HG03175 (cell line): ENCODE measurements around the gene DISC1.
"Not testable (repeated sequence)": the region's sequence is repeated elsewhere in the genome, so short reads cannot be mapped to it uniquely, and the experiment has no call there.

ENCODE experiments used
- ATAC-seq: cut with Tn5 transposase; IDR thresholded peaks from one replicate; pipeline ENCODE4 v1.9.1; 2021; ENCODE audit warnings: mild to moderate bottlenecking, moderate library complexity; ENCODE audit not compliant: unreplicated experiment

Gene DISC1

DNA sequence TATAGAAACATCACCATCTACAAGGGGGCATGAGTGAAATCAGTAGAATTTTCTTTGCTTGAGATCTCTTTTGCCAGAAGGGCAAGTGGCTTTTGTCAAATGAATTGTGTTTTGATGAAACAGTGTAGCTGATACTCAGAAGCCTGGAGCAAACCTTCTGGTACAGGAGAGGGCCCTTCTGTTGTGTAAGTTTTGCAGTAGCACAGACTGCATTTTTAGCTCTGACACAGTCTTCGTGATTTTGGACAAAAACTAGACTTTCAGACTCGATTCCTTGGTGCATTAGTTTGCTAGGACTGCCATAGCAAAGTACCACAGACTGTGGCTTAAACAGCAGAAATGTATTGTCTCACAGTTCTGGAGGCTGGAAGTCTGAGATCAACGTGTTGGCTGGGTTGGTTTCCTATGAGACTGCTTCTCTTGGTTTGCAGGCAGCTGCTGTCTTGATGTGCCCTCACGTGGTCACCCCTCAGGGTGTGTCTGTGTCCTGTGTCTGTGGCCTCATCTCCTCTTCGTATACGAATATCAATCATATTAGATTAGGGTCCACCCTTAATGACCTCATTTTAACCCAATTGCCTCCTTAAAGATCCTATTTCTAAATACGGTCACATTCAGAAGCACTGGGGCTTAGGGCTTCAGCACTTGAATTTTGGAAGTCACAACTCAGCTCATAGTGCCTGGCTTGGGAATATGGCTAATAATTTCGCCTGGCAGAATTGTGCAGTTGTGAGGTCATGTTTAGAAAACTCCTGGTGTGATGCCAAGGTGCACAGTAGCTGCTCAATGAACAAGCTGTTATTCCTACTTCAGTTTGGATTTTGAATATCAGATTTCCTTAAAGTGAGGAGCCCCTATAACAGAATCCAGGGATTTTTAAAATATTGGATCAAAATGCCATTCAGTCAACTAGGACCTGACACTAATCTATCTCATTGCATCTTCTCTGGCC, 21.2 kb upstream of the DISC1 start:
- no peak for ATAC-seq

DNA sequence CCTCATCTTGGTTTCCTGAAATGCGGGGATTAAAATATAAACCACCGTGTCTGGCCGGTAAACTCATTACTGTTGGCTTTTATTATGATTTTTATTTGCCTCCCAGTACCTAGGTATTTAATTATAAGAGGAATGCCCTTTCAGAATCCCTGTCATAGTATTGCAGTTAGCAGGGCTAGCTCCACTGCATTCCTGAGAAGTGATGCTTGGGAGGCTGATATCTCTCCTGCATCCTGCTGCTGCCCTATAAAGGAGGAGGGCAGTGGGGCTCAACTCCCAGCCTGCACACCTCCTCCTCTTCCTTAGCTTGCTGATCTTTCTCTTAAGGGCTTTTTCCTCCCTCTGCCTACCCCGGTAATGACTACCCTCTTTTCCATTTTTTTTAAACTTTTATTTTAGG, 19.9 kb upstream of the DISC1 start:
- no peak for ATAC-seq

DNA sequence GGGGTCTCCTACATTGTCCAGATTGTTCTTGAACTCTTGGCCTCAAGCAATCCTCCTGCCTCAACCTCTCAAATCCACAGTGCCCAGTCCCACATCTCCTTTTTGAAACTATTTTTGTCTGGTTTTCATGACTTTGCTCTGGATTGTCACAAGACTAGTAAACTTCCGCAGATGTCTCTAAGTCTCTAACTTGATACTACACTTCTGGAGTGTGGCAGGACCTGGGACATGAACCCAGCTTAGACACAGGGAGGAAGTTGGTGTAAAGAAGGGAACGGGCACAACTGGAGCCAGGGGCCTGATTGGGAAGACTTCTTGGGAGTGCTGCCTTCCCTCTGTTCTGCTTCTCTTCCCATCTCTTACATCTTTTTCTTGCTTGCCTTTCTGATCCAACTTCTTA, 16.2 kb upstream of the DISC1 start:
- no peak for ATAC-seq

DNA sequence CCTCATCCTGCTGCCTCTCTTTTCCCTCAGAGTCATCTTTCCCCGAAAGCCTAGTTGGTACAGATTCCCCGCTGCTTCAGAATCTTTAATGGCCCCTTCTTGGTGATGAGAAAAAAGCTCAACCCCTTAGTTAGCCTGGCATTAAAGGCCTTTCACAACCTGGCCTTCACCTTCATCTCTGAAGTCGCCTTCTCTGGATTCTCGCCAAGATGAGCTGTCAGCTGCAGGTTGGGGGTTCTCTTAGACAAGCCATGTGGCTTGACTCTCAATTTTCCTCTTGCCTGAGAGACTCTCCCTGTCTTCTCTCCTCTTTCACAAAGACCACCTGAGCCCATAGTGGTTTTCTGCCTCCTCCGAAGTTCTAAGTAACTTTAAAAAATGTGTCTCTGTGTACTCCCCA, 15.5 kb upstream of the DISC1 start:
- no peak for ATAC-seq

DNA sequence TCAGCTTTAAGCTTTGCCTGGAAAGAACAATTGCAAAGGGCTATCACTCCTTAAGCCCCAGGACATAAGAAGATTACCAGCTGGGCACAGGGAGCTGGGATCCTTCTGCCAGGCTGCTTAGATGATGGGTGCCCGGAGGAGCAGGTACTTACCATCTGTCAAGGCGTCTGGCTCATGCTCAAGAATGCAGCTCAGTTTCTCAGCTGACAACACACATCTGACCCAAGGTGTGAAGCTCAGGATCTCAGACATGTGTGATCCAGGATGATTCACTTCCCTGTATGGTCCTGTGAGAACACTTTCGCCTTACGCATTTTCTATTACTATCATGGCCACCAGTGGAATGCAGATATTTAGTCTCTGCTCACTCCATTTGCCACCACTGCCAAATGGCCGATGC, 14.7 kb upstream of the DISC1 start:
- no peak for ATAC-seq

DNA sequence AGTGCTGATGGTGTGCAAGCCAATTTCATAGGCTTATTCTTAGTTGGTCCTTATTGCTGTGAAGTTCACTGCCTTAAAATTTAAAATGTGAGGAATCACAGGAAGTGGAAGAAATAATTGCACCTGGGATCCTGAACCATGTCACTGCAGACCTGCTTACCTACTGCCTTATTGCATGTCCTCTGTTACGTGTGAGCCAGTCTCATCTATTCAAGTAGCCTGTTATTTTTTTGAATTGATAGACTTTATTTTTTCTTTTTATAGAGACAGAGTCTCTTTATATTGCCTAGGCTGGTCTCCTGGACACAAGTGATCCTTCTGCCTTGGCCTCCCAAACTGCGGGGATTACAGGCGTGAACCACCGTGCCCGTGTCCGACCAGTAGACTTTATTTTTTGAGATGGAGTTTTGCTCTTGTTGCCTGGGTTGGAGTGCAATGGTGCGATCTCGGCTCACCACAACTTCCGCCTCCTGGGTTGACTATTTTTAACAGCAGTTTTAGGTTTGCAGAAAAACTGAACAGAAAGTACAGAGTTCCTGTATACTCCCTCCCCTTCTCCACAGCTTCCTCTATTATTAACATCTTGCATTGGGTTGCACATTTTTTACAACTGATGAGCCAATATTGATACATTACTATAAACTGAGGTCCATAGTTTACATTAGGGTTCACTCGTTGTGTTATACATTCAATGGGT, 14.0 kb upstream of the DISC1 start:
- ATAC-seq, result peak; percentile 96

DNA sequence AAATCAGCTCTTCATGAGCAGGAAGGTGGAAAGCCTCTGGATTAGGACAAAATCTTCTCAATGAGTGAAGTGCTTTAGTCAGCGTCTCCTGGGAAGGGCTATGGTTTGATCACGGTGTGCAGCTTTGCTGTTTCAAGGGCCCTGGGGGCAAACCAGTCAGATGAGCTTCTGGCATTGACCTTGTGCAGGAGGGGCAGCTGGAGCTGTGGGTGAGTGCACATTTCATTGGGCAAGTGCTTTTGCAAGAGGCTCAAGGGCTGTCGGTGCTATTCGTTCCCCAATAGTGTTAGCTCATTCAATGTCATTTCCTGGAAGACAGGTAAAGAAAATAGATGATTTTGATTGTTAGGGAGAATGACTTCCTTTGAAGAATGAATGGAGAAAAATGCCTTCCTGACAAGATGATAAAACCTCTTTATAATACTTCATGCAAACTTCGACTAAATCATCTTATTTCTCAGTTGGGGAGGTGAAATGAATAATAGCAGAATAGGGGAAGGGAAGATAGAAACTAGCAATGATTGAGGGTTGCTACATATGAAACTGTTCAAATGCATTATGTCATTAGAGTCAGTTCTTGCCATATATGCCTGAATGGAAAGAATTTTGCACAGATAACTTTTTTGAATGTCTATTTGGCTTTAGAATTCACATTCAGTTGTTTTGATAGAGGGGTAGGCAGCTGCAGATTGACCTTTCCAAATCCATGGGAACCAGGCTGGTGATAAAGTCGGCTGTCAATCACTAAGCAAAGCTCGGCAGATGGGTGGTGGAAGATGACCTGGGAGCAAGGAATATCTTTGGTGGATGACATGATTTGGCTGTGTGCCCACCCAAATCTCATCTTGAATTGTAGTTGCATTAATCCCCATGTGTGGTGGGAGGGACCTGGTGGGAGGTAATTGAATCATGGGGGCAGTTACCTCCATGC, 12.9 kb upstream of the DISC1 start:
- no peak for ATAC-seq

DNA sequence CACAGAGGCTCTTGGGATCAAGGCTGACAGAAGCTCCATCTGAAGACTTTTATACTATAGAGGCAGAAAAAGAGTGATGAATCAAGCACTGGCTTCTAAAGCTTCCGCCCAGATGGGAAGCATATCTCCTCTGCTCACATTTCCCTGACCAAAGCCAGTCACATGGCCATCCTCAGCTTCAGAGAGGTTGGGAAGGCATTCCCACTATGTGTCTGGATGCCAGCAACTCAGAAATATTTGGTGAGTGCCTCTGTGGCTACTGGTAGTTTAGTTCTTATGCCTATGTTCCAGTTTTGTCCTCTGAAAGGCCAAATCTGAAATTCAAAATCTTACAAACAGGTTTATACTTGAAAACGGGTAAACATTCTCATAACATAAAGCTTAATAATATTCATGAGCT, 9.9 kb upstream of the DISC1 start:
- ATAC-seq, result no peak

DNA sequence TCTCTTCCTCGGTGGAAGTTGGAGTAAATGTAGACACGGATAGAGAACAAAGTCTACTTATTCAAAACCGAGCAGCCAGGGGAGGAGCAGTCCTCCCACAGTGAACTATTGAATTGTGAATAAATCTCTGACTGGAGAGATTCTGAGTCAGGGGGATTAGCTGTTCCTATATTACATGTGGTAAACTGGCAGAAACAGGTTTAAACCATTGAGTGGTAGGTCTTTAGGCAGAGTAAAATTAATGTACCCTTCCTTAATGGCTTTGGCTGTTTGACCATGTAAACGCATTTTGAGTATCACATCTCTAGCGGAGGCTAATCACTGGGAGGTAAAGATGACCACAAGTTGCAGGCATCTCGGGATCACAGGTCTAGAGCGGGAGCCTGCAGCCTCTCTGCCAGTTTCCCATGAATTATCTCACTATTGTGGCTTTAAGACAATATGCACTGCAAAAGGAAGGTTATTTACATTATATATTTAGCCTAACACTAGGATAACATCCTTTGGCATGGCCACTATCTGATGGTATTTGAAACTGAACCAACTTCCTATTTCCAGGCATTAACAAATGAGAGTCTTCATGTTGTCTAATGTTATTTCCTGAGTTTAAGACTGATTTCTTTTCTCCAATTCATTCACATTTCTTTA, 7.9 kb upstream of the DISC1 start:
- ATAC-seq, result no peak

DNA sequence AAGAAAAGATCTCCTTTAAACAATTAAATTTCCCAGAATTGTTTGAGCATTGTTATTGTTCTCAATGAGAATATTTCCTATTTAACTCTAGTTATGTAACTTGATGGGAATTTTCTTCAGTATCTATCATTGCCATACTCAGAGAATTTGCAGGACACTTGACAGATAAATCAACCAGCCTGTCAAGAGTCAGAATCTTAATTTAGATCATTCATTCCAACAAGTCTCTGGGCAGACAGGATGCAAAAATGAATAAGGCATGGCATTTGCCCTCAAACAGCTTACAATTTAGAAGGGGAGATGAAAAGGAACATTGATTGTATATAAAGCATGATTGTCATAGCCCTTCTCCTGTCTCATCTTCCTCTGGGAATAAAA, 7.3 kb upstream of the DISC1 start:
- no peak for ATAC-seq

DNA sequence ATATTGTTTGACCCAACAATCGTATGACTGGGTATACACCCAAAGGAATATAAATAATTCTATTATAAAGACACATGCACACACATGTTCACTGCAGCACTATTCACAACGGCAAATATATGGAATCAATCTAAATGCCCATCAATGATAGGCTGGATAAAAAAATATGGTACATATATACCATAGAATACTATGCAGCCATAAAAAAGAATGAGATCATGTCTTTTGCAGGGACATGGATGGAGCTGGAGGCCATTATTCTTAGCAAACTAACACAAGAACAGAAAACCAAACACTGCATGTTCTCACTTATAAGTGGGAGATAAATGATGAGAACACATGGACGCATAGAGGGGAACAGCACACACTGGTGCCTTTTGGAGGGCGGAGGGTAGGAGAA, 1.5 kb upstream of the DISC1 start:
- ATAC-seq, result not testable (repeated sequence)

DNA sequence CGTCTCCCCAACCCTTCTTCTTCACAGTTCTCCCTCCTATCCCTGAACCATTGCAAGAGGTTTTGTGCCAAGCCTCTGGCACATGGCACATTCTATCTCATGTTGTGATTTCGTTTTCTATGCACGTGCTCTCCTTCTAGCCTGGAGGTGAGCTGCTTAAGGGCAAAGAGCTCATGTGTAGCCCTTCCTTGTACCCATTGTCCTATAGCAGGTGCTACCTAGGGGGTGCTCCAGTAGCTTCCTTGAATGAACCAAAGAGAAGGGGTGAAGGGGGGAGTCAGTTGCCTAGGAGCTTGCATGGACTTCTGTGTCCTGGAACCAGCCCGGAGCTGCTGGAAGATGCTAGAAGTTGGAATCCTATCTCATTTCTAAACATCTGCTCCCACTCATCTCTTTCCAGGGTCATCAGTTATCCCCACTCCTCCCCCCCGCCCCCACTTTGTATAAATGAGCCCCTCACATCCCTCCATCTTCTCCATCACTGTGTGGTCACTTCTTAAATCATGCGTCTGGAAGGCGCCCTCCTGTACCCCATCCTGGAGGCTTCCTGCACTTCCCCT, 535 bp upstream of the DISC1 start:
- no peak for ATAC-seq

DNA sequence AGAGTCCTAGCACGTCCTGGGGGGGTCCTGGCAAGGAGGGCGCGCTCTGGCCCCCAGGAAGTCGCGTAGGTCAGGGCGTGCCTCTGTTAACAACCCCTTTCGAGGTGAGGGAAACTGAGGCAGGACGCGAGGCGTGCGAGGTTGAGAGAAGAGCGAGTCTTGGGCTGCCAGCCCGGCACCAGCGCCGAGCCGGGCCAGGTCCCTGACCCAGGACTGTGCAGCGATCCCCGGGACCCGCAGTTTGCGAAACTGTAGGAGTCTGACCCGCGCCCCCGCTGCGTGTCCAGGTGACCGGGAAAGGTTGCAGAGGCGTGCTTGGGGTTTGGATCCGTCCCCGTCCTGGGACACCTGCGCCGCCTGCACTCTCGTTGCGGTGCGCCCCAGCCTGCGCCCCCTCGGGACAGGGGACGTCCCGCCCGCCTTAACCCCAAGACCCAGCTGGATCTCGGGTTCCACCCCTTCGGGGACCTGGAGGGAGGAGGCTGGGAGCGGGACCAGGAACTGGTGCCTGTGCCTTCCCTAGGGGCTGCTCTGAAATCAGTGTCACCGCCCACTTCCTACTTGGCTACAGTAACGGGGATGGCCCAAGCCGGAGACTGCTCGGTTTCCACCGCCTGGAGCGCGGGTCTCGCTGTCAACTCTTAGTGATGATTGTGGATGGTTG, 493 bp downstream of the DISC1 start:
- peak; percentile 51 for ATAC-seq

DNA sequence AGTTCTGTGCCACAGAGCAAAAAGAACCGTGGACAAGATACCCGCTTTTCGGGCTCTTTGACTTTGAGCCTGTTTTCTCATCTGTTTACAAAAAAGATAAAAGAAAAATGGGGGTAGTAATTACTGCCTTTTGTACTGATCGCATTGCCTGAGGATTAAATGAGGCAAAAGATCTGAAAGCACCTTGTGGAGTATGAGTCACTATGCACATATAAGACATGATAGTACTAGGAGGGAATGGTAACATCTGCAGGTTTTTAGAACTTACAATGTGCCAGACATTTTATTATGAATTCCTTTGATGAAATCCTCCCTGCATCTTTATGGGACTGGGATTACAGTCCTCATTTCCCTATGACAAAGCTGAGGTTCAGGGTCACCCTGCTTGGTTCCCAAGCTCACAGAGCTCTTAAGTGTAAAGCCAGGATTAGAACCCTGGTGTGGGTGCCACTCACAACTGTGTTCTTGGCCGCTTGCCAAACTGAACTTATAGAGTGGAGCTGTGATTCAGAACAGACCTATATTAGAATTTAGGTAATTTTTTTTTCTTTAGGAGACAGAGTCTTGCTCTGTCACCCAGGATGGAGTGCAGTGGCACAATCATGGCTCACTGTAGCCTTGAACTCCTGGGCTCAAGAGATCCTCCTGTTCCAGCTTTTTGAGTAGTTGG, 1.8 kb downstream of the DISC1 start:
- no peak for ATAC-seq

DNA sequence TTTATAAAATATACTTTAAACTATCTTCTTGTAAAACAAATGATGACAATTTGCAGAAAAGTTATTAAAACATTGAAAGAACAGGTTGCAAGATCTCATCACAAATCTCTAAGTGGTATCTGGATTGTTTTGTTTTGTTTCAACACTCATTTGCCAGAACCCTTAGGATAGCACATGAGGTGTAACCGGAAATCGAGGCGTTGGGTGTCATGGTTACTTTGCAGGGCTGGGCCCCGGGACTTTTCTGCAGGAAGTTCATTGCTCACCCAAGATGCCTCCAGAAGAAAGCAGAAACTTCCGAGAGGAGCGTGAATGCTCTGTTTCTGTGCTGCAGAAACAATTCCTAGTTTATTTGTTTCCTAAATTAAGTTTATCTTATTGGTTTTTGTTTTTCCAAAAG, 2.5 kb downstream of the DISC1 start:
- no peak for ATAC-seq

DNA sequence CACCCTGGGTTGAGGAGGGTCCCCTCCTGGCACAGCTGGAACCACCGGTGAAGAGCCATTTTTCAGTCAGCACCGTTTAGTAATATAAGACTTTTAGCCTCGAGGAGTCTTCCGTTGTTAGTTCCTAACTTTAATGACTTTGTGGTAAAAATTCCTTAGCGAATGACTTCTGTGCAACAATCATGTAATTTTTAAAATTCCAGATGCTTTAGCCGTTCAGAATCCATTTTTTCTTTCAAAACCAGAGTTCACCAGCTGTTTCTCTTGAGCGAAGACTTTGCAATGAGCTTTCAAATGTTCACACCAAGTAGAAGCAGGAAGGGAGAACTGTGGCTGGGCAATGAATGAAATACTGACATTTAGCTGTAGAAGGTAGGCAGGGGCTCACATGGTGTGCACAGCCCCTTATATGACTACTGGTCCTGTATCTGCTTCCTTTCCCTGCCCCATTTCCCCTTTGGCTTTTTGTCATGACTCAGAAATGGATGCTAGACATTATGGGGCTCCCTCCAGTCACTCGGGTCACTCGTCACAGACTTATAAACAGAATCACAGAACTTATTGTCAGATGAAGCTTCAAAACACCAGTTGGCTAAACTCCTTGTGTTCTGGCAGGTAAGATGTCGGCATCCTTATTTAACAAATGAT, 4.1 kb downstream of the DISC1 start:
- ATAC-seq, result no peak

DNA sequence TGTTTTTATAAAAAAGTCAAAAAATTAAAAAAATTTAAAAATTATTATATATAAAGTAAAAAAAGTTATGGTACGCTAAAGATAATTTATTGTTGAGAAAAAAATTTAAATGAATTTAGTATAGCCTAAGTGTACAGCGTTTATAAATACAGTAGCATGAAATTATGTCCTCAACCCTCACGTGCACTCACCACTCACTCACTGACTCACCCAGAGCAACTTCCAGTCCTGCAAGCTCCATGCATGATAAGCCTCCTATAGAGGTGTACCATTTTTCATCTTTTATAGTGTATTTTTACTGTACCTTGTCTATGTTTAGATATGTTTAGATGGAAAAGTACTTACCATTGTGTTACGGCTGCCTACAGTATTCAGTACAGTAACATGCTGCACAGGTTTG, 5.1 kb downstream of the DISC1 start:
- ATAC-seq, result no peak

DNA sequence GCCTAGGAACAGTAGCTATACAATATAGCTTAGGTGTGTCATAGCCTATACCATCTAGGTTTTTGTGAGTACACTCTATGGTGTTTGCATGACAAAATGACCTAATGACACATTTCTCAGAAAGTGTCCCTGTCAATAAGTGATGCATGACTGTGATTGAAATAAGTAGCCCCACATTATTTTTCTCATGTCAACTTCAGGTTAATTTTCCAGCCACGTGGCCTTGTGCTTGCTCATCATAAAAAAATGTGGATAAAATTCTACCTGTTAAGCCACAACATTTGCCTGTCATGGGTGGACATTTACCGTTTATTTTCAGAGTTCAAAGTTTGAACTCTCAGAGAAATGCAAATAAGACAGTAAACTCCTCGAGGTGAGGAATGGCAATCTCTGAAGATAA, 5.5 kb downstream of the DISC1 start:
- no peak for ATAC-seq
